ENCODE data around the gene DHX58.
A peak's percentile ranks its signal among the peaks of the same experiment; 100 is the strongest.
"Not testable (repeated sequence)": the region's sequence is repeated elsewhere in the genome, so short reads cannot be mapped to it uniquely, and the experiment has no call there.

The DHX58 gene

DNA sequence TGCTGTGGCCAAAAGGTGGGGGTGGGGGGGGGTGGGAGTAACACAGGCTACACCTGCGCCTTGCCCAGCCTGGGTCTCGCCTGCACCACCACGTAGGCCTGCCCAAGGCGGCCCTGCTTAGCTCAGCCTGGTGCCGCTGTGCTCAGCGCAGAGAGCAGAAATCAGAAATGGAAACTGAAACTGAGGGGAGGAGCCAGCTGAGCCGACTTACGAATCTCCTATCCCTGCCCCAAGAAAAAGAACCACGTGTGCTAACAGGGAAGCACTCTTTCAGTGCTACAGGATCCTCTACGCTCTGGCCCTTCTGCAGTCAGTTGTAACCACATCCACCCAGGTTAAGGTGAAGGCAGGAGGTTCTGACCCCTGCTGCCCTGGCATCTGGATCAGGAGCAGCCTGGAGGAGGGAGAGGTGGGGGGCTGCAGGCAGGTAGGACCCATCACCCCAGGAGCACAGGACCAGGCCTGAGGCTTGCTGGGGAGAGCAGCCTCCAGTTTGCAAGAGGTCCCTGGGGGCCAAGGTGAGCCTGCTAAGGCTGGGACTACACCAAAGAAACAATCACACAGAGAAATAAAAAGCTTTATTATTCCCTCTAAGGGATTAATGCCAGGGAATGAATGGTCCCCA, at the start of gene DHX58:
DHX58 (minus strand) TSS at position 163 of the 625 bp plus-strand sequence. CDS start 822 bp downstream, outside the sequence.
- Histone ChIP-seq H3K9ac (ENCODE audit: low read length) (peak within 1 kb of the TSS; percentile 64), H3K27ac (ENCODE audit: low read depth, low read length) (peak within 1 kb of the TSS; percentile 96), H3K36me3 (ENCODE audit: control insufficient read depth, insufficient read depth, low read length) (no peaks in the 10 kb centered on the region), H3K27me3 (ENCODE audit: control insufficient read depth, insufficient read depth, low read length) (no peaks in the 10 kb centered on the region), H3K4me1 (ENCODE audit: control insufficient read depth, insufficient read depth, low read length) (peaks cover 12% of the 10 kb centered on the region), H3K4me3 (ENCODE audit: low read length) (peak within 1 kb of the TSS; percentile 74)

DNA sequence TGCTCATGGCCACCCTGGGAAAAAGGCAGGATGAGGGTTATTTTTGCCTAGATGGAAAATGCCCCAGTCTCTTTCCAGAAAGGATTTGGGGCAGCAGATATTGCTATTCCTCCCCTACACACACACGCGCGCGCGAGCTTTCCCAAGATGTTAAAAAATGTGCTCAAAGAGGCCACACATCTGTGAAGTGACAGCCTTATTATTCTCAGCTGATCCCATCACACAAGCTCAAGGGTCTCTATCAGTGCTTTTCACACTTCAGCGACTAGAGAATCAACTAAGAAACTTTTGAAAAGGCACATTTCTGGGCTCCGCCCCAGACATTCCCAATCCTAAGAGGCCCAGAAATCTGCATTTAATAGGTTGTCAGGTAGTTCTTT, 48.0 kb upstream of the DHX58 start:
- no peaks in the 10 kb centered on the region for H3K36me3 ChIP-seq (ENCODE audit: control insufficient read depth, insufficient read depth, low read length)
- no peaks in the 10 kb centered on the region for H3K4me1 ChIP-seq (ENCODE audit: control insufficient read depth, insufficient read depth, low read length)
- H3K4me3 ChIP-seq (ENCODE audit: low read length) = no peak overlapping the region
- H3K27me3 ChIP-seq (ENCODE audit: control insufficient read depth, insufficient read depth, low read length) = no peaks in the 10 kb centered on the region
- H3K27ac ChIP-seq (ENCODE audit: low read depth, low read length) = no peak overlapping the region
- H3K9ac ChIP-seq (ENCODE audit: low read length) = no peak overlapping the region

DNA sequence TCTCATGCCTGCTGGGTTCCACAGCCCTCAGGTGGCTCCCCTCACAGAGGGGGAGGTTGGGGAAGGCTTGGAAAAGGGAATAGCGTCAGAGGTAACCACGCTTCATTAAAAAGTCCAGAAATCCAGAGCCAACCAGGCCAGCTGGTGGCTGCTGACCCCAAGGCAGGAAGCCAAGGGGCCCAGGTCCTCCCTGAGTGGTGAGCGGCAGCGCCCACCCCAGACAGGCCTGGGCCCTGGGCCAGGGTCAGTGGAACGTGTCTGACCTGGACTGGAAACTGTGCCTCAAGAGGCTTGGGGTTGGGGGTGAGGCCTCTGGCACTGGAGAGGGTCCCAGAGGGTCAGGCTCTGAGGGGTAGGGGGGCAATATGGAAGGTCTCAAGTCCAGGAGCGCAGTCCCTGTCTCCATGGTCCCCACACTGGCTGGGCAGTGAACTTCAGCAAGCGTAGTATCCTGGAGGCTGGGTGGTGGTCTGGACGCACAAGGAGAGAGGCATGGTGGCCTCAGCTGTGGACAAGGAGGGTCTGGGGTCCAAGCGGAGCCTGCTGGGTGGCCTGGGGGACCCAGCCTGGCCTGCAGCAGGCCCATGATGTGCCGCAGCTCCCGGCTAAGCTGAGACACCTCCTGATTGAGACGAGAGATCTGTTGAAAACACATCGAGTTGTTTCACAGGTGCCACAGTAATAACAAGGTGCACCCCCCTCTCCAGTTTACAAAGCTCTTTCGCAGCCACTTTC, 47.4 kb upstream of the DHX58 start:
- H3K9ac ChIP-seq (ENCODE audit: low read length) = no peak overlapping the region
- no peaks in the 10 kb centered on the region for H3K4me1 ChIP-seq (ENCODE audit: control insufficient read depth, insufficient read depth, low read length)
- H3K36me3 ChIP-seq (ENCODE audit: control insufficient read depth, insufficient read depth, low read length) = no peaks in the 10 kb centered on the region
- no peaks in the 10 kb centered on the region for H3K27me3 ChIP-seq (ENCODE audit: control insufficient read depth, insufficient read depth, low read length)
- no peak overlapping the region for H3K4me3 ChIP-seq (ENCODE audit: low read length)
- H3K27ac ChIP-seq (ENCODE audit: low read depth, low read length) = no peak overlapping the region

GRCh38 chr17:42155614-42156045, 43.1 kb upstream of the DHX58 start:
- H3K4me3 ChIP-seq (ENCODE audit: low read length) = peak overlapping the region; percentile 54
- peaks cover 9% of the 10 kb centered on the region for H3K4me1 ChIP-seq (ENCODE audit: control insufficient read depth, insufficient read depth, low read length)
- H3K36me3 ChIP-seq (ENCODE audit: control insufficient read depth, insufficient read depth, low read length) = no peaks in the 10 kb centered on the region
- H3K27me3 ChIP-seq (ENCODE audit: control insufficient read depth, insufficient read depth, low read length) = no peaks in the 10 kb centered on the region
- no peak overlapping the region for H3K27ac ChIP-seq (ENCODE audit: low read depth, low read length)
- no peak overlapping the region for H3K9ac ChIP-seq (ENCODE audit: low read length)

GRCh38 chr17:42153919-42154742, 41.6 kb upstream of the DHX58 start:
- peak overlapping the region; percentile 77 for H3K27ac ChIP-seq (ENCODE audit: low read depth, low read length)
- H3K36me3 ChIP-seq (ENCODE audit: control insufficient read depth, insufficient read depth, low read length) = no peaks in the 10 kb centered on the region
- peaks cover 9% of the 10 kb centered on the region for H3K4me1 ChIP-seq (ENCODE audit: control insufficient read depth, insufficient read depth, low read length)
- peak overlapping the region; percentile 98 for H3K4me3 ChIP-seq (ENCODE audit: low read length)
- no peaks in the 10 kb centered on the region for H3K27me3 ChIP-seq (ENCODE audit: control insufficient read depth, insufficient read depth, low read length)
- peak overlapping the region; percentile 72 for H3K9ac ChIP-seq (ENCODE audit: low read length)

DNA sequence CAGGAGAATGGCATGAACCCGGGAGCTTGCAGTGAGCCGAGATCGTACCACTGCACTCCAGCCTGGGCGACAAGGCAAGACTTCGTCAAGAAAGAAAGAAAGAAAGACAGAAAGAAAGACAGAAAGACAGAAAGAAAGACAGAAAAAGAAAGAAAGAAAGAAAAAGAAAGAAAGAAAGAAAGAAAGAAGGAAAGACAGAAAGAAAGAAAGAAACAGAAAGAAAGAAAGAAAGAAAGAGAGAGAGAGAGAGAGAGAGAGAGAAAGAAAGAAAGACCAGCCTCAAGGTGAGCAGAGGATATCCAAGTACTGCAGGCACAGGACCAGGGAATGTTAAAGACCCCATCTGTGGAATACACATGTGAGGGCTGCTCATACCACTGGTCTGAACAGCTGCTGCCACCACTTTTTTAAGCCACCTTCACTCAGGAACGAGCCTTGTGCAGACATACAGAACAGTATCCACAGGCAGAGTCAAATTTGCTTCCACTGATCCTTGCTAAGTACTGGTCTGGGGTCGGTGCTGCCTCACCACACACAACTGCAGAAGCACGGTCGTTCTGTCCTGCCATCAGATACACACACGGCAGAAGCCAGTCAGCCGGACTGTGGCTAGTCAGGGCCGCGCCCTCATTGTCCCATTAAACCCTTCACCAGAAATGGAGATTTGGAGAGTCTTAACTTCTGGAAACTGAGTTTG, 34.5 kb upstream of the DHX58 start:
- H3K9ac ChIP-seq (ENCODE audit: low read length) = no peak overlapping the region
- H3K36me3 ChIP-seq (ENCODE audit: control insufficient read depth, insufficient read depth, low read length) = peaks cover 14% of the 10 kb centered on the region
- no peaks in the 10 kb centered on the region for H3K27me3 ChIP-seq (ENCODE audit: control insufficient read depth, insufficient read depth, low read length)
- no peak overlapping the region for H3K4me3 ChIP-seq (ENCODE audit: low read length)
- no peak overlapping the region for H3K27ac ChIP-seq (ENCODE audit: low read depth, low read length)
- no peaks in the 10 kb centered on the region for H3K4me1 ChIP-seq (ENCODE audit: control insufficient read depth, insufficient read depth, low read length)

DNA sequence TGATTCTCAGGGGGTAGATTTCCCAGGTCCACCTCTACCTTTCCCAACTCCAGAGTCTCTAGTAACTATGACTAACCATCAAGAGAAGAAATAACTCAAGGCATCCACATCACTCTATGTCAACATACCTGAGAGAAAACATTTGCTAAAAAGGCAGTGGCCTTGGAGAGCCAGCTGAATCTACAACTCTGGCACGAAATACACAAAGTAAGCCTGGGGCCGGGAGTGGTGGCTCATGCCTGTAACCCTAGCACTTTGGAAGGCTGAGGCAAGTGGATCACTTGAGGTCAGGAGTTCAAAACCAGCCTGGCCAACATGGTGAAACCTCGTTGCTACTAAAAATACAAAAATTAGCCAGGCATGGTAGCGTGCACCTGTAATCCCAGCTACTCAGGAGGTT, 30.6 kb upstream of the DHX58 start:
- H3K27ac ChIP-seq (ENCODE audit: low read depth, low read length); H3K9ac ChIP-seq (ENCODE audit: low read length); H3K4me3 ChIP-seq (ENCODE audit: low read length); H3K27me3 ChIP-seq (ENCODE audit: control insufficient read depth, insufficient read depth, low read length); H3K4me1 ChIP-seq (ENCODE audit: control insufficient read depth, insufficient read depth, low read length): not testable (repeated sequence)
- peaks cover 15% of the 10 kb centered on the region for H3K36me3 ChIP-seq (ENCODE audit: control insufficient read depth, insufficient read depth, low read length)

DNA sequence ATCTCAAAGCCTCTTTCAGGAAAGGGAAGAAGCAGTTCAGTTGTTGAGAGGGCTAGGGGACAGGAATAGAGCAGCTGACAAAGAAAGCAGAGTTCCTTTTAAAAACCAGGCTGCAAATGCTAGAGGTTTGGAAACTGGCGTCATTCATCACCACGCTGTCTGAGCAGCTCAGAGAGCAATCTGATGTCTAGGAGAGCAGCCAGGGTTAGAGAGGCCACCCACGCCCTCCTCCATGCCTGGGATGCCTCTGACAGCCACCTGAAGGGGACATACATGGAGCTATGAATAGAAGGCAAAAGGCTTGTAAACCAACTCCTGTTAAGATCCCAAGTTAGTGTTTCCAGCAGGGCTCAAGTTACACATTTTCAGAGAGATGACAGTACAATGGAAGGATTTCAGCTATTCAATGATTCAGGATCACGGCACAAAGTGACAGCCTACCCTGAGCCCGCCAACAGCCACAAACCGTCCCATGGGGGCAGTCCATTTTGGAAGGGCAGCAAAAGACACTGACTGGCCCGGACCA, 29.9 kb upstream of the DHX58 start:
- H3K27me3 ChIP-seq (ENCODE audit: control insufficient read depth, insufficient read depth, low read length) = no peaks in the 10 kb centered on the region
- H3K4me1 ChIP-seq (ENCODE audit: control insufficient read depth, insufficient read depth, low read length) = peaks cover 10% of the 10 kb centered on the region
- no peak overlapping the region for H3K4me3 ChIP-seq (ENCODE audit: low read length)
- H3K27ac ChIP-seq (ENCODE audit: low read depth, low read length) = no peak overlapping the region
- peaks cover 15% of the 10 kb centered on the region for H3K36me3 ChIP-seq (ENCODE audit: control insufficient read depth, insufficient read depth, low read length)
- H3K9ac ChIP-seq (ENCODE audit: low read length) = no peak overlapping the region

DNA sequence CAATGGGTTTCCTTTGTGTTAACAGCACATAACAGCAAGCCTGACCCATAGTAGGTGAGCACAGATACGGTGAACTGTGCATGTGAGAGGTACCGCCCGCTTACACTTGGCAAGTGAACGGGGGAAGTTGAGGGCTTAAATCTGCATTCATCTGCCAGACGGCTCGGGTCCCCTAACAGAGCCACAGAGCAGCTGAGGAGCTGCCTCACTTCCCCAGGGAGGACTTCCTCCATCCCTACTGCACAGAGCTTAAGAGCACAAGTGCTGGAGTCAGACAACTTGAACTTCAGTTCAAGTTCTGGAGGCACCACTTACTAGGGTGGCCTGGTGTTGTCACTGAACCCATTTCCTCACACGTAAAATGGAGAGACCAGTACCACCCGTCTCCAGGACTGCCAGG, 28.9 kb upstream of the DHX58 start:
- Histone ChIP-seq H3K4me1 (ENCODE audit: control insufficient read depth, insufficient read depth, low read length) (peaks cover 10% of the 10 kb centered on the region), H3K4me3 (ENCODE audit: low read length) (no peak overlapping the region), H3K27ac (ENCODE audit: low read depth, low read length) (no peak overlapping the region), H3K27me3 (ENCODE audit: control insufficient read depth, insufficient read depth, low read length) (no peaks in the 10 kb centered on the region), H3K36me3 (ENCODE audit: control insufficient read depth, insufficient read depth, low read length) (peaks cover 15% of the 10 kb centered on the region), H3K9ac (ENCODE audit: low read length) (no peak overlapping the region)

- not testable (repeated sequence) for H3K4me1 ChIP-seq (ENCODE audit: control insufficient read depth, insufficient read depth, low read length); H3K27ac ChIP-seq (ENCODE audit: low read depth, low read length); H3K9ac ChIP-seq (ENCODE audit: low read length); H3K27me3 ChIP-seq (ENCODE audit: control insufficient read depth, insufficient read depth, low read length); H3K4me3 ChIP-seq (ENCODE audit: low read length)
- peaks cover 15% of the 10 kb centered on the region for H3K36me3 ChIP-seq (ENCODE audit: control insufficient read depth, insufficient read depth, low read length)
These were observed 28.2 kb upstream of the DHX58 start for GRCh38 chr17:42140690-42141089.

- Histone ChIP-seq H3K9ac (ENCODE audit: low read length) (no peak overlapping the region), H3K27me3 (ENCODE audit: control insufficient read depth, insufficient read depth, low read length) (no peaks in the 10 kb centered on the region), H3K4me3 (ENCODE audit: low read length) (no peak overlapping the region), H3K27ac (ENCODE audit: low read depth, low read length) (peak overlapping the region; percentile 30), H3K4me1 (ENCODE audit: control insufficient read depth, insufficient read depth, low read length) (peaks cover 10% of the 10 kb centered on the region), H3K36me3 (ENCODE audit: control insufficient read depth, insufficient read depth, low read length) (peaks cover 15% of the 10 kb centered on the region)
These were observed 26.4 kb upstream of the DHX58 start for GRCh38 chr17:42138749-42139492.

Data from rectal smooth muscle tissue (tissue), 1 donor.